NCI-H2107 treated with DMSO at 0.1 percent for 48 hours (cell line): Measurements from ENCODE around the gene BRINP1.

Experiments
- DNase-seq: peaks from one replicate; lab custom pipeline; 2025; ENCODE audit not compliant: unreplicated experiment; lab: John Stamatoyannopoulos, UW

BRINP1 gene

DNA sequence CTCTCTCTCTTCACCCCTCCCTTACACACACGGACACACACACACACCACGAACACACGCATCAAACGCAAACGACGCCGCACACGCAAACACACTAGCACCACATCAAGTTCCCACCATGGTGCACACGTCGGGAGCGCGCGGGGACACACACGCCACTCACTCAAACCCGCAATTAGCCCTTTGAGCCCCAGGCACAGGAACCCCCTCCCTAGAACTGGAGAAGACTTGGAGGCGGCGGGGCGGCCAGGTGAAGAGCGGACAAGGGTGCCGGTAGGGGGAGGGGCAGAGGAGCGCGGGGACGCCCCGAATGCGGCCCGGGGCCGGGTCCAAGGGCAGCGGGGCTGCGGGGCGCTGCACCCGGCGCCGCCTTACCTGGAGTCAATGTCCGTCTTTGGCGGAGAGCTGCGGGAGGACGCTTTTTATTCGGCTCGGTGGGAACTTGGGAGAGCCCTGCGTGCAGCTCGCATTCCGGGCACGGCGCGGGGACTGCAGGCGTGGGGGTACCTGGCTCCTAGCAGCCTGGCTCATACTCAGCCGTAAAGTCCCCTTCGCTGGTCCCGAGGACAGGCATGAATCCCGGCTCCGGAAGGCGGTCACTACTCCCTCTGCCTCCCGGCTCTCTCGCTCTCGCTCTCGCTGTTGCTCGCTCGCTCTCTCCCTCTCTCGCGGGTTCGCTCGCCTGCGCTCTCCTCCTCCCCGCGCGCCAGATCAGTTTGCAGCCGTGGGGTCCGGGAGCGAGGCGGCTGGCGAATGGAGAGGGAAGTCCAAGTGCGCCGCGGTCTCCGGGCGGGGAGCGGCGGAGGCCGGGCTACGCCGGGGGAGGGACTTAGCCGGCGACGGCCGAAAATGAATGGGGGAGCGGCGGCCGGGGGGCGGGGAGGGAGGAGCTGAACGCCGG, at the start of gene BRINP1:
BRINP1 (minus strand) TSS at position 755 of the 901 bp plus-strand sequence. CDS start 56,080 bp downstream, outside the sequence.
- DNase-seq: peak; percentile 42

DNA sequence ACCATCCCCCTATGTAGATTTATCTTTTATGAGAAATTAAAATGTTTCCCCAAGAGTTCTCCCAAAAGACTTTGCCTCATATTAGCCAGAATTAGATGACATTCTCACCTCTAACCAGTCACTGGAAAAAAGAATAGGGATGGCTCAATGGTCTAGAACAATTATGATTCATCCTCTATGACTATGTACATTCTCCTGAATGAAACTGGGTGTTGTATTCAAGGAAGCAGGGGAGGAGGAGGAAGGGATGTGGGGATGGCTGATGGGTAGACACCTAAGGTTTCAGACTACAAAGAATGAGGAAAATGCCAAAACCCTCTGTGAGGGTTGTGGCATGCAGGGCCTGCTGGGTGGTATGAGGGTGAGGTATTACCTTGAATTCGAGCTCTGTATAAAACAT, 49.5 kb upstream of the BRINP1 start:
- no peak for DNase-seq

DNA sequence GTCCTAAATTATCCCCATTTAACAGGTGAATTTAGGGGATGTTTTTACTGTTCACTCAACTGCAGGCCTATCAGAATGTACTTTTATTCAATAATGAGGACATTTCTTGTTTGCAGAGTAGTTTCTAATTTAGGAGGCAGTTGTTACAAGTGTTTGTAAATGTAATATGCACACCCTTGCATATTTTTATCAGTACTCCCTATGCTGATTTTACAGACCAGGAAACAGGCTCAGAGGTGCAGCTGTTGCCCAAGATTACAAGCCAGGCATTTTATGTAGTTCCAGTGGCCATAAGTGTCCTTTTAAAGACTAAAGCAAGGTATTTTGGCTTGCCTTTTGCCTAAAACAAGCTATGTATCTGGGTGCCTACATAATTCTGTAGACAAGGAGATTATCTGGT, 47.6 kb upstream of the BRINP1 start:
- DNase-seq: no peak

- no peak for DNase-seq
These were observed 43.2 kb upstream of the BRINP1 start for GRCh38 chr9:119412399-119412798.

DNA sequence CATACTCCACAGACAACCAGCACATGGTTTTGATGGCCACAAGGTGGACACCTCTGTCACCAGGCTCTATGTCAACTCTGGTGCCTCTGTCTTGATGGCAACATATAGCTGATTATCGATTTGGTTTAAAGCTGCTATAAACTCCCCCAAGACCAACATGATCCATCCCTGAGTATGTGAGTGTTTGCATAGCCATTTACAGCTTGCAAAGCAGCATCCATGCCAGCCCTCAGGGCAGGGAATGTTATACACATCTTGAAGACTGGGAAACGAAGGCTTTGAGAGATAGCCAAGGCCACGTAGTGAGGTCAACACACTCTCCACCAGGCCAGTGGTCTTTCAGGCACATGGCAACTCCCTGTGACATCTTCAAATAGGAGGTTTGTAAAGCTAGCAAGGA, 40.3 kb upstream of the BRINP1 start:
- DNase-seq: no peak

DNA sequence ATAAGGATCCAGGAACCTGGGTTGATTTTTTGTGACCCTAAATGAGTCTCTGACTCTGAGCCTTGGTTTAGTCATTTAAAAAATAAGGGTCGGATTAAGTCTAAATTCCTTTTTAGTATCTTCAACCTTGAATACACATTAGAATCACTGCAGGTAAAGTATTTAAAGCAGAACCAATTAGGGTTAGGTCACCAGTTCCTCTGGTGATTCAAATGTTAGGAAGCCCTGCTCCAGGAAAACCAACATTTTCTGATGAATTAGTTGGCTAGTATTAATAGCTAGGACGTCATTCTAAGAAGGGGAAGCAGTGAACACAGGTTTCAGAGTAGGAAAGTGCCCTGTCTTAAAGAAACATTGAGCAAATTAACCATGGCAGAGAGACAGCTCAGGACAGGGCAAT, 31.4 kb upstream of the BRINP1 start:
- DNase-seq: no peak

- DNase-seq: no peak
These were observed 29.1 kb upstream of the BRINP1 start for GRCh38 chr9:119398350-119398749.

GRCh38 chr9:119391878-119392277, 22.6 kb upstream of the BRINP1 start:
- no peak for DNase-seq

DNA sequence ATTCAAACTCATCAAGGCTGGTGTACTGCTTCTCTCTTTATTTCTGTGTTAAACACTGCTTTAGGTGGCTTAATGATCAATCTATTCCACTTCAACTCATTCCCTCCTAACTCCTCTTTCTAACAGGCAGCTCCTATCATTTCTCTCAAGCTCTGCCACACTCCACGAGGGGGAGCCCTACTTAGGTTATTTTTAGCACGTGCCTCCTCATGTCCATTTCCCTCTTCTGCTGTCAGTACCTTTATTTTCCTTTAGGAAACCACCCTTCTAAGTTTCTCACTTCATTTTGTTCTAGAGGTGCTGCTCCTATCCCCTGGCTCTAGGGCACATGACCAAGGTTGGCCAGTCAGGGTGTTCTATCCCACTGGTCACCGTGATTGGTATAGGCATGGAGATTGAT, 6.7 kb upstream of the BRINP1 start:
- DNase-seq: peak; percentile 12

- DNase-seq: no peak
These were observed 3.7 kb upstream of the BRINP1 start for GRCh38 chr9:119372951-119373350.

DNA sequence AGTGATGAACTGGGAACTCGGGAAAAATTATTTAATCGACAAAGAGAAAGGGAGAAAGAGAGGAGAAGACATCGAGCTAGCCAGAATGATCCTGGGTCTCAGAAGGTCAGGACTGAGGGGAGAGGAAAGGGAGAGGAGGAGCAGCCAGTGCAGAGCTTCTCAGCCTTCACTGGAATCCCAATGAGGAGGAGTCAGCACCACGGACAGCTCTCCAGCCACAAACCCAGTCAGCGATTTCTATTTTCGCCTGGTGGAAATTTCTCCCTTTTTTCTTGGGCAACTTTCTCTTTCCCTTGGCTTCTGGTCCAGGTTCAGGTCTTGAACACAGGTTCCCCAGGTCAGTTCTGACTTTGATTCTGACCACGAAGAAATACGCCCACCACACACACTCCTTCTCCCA, 1.6 kb upstream of the BRINP1 start:
- DNase-seq: no peak

GRCh38 chr9:119369680-119370366, 588 bp upstream of the BRINP1 start:
- DNase-seq: no peak

DNA sequence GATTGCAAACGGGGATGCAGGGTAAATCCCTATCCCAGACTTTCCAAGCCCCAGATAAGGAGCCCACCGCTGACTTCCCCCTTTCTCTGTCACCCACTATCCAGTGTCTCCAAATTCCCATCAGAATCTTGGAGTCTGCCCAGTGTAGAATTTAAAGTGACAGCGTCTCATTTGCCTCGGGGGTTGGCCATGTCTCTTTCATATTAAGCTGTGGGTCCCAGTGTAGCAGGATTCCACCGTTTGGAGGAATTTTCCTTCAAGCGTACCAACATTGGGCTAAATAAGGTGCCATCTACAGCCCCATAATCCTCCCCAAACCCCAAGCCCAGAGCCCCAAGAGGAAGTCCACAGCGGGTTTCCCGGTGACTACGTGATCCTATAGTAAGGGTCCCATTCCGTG, 1.1 kb downstream of the BRINP1 start:
- DNase-seq: no peak

- no peak for DNase-seq
These were observed 1.6 kb downstream of the BRINP1 start for GRCh38 chr9:119367683-119368075.

DNA sequence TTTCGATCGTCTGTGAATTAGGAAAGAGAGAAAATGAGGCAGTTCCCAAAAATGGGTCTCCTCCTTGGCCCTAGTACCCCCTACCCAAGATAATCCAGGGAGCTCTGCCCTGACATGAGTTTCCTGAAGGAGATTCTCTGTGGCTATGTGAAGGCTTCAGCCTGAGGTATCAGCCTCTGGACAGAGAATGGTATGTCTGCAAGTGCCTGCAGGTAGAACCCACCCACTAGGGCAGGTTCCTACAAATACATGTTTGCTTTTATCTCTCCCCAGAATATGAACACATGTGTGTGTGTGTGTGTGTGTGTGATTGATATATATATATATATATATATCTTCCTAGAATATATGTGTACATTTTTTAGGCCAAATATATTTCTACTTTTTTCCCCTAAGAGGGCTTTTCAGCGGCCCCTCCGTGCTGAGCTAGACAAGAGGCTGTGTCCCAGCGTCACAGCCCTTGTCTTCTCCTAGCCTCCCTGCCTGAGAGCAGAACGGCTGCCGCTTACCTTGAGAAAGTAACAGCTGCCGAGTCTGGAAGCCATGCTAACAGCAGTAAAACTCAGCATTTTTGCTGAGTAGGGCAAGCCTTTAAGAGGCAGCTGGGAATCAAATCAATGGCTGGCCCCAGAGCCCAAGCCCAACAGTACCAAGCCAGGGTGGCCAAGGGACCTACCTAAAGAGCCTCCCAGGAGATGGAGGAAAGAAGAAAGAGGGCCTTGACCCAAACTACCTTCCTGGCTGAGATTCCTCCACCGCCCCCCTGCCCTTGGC, 2.1 kb downstream of the BRINP1 start:
- DNase-seq: no peak

DNA sequence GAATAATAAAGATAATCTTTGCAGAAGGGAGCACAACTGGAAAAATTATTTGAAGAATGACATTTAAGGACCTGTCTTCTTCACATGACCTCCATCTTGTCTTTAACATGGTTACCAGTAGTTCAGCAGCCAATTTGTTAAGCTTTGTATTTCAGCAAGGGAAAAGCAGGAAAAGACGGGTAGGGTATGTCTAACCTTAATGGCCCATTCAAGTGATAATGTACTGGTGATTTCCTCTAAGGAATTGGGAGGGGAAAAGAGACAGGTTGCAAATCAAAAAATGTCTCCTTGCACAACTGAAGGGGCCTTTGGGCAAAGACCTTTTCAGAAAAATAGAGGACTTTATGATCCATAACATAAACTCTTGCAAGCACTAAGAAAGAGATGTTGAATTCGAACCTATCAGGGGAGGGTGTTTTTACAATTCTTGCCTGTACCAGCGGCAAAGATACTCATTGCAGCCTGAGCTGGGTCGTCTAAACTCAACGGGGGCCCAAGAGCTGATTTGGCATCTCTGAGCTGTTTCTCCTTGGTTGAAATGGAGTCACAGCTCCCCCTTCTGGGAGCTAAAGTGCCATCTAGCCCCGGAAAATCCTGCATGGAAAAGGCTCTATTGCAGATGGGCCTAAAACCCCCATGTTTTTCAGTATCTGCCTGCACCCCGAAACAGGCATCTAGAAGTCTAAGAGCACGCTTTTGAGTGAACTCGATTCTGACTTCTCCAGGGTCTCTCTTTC, 3.8 kb downstream of the BRINP1 start:
- DNase-seq: no peak

- no peak for DNase-seq
These were observed 9.0 kb downstream of the BRINP1 start for GRCh38 chr9:119360237-119360636.

- DNase-seq: no peak
These were observed 11.7 kb downstream of the BRINP1 start for GRCh38 chr9:119357336-119358096.

- no peak for DNase-seq
These were observed 19.8 kb downstream of the BRINP1 start for GRCh38 chr9:119349351-119349825.
